GM18907 (cell line): ENCODE results near the gene OSBPL9.
"Not testable (repeated sequence)": the region's sequence is repeated elsewhere in the genome, so short reads cannot be mapped to it uniquely, and the experiment has no call there.

Experiments
- ATAC-seq: cut with Tn5 transposase; IDR thresholded peaks from one replicate; pipeline ENCODE4 v1.9.1; 2021; ENCODE audit warnings: mild to moderate bottlenecking, moderate library complexity; ENCODE audit not compliant: unreplicated experiment

Gene OSBPL9

DNA sequence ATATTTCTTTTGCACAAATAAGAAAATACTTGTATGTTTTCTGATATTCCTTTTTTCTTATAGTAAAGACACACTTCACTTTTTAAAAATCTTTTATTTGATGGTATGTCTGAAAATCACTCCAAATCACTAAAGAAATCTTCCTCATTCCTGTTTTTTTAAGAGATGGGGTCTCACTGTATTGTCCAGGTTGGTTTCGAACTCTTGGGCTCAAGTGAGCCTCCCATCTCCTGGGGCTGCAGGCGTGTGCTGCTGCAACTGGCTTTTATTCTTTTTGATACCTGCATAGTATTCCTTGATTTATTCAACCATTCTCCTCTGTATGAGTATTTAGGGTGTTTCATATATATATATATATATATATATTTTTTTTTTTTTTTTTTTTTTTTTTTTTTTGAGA lies 88.1 kb downstream of the OSBPL9 start:
- ATAC-seq = no peak

- no peak for ATAC-seq
Observed at GRCh38 chr1:51708911-51709760, 92.2 kb downstream of the OSBPL9 start.

DNA sequence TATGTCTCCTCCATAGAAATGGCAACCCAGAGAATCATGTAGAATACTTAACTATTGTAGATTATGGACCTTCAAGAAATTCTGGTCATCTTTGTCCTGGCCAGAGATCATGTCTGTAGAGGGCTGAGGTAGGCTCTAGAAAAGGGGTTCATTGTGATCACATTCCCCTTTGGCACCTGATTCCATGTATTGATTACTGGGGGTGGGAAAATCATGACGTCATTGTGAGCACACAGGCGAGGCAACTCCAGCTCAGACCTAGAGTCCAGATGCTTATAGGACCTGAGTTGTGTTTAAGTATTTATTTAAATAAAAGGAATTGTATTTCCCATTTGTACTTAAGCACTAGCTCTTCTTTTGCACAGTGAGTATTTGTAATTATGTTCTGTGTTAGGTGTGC lies 93.1 kb downstream of the OSBPL9 start:
- ATAC-seq = no peak

DNA sequence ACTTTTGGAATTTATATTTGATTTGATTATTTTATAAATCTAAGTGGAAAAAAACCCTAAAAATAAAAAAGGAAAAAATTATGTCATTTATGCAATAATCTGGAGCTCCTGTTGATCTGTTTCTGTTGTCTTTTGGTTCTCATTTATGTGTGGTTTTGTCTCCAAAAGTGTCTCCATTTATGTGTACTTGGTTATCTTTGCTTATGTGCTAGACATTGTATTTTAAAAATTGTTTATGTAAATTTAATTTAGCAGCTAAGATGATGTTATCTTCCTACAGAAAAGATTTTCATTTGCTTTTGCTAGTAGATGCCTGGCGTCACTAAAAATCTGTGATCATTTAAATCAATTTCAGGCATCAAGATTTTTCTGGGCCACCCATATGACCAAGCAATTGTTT lies 95.7 kb downstream of the OSBPL9 start:
- no peak for ATAC-seq

GRCh38 chr1:51714374-51715019 lies 97.6 kb downstream of the OSBPL9 start:
- no peak for ATAC-seq

DNA sequence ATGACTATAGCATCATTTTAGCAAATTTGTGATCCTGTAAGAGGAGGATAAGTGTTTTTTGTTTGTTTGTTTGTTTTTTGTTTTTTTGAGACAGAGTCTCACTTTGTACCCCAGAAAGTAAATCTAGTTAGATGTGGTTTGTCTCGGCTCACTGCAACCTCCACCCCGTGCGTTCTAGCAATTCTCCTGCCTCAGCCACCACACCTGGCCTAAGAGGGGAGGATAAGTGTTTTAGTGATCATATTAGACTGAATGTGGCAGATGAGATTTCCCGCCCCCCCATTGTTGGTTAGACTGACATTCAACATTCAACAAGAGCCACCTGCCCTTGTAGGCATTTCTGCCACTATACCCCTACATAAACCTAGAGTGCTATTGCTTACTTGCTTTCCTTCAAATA lies 98.5 kb downstream of the OSBPL9 start:
- peak; percentile 56 for ATAC-seq

- no peak for ATAC-seq
Observed at GRCh38 chr1:51716746-51717145, 99.9 kb downstream of the OSBPL9 start.

GRCh38 chr1:51717842-51718241 lies 101.0 kb downstream of the OSBPL9 start:
- ATAC-seq = no peak

- no peak for ATAC-seq
Observed at GRCh38 chr1:51719146-51719545, 102.3 kb downstream of the OSBPL9 start.

DNA sequence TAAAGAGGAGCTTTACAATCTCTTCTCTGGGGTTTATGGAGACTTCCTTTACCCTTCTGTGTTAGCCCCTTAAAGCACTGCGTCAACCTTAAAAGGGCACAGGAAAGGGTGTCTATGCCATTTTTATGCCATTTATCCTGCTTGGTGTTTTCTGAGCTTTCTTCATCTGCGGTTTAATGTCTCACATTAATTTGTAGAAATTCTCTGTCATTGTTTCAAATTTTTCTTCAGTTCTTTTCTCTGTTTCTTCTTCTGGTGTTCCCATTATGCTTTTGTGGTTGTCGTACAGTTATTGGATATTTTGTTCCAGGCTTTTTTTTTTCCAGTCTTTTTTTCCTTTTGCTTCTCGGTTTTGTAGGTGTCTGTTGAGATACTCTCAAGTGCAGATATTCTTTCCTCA lies 107.9 kb downstream of the OSBPL9 start:
- ATAC-seq = no peak

DNA sequence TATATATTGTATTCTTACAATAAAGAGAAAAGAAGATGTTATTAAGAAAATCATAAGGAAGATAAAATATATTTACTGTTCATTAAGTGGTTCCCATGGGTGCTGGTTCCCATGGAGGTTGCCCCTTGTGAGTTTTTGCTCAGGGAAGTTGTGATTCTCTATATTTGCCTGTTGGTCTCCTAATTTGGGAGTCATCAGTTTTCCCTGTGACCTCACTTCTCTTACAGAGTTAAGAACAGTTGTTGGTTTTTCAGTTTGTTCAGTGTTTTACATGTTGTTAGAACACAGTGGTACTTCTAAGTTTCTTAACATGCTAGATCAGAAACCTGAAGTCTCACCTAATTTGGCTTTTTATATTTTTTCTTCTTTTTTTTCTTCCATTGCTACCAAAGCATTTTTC lies 109.2 kb downstream of the OSBPL9 start:
- no peak for ATAC-seq

DNA sequence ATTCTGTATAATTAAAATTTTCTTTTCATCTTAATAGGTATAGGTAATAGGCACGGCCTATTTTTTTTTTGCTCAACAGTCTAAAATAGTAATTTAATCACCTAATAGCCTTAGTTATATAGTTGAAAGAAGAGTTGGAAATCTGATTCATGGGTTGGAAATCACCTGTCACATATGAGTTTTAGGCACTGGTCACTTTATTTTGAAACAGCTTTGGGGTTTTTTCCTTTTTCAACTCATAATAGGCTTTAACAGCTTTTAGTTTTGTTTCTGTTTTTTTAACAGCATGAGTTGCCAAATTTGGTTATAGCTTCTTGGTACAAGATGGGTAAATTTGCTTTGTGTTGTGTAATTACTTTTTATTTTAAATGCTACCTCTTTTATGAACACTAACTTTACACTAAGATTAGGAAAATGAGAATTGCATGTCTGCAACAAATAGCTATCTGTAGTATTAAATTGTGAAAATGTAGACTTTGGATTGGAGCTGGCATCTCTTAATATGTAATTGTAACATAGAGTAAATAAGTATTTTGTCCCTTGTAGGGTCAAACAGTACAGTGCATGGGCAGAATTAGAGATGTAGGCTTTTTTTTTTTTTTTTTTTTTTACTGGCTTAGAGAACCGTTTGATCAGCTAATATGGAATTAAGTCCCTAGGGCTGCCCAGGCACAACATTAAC lies 109.8 kb downstream of the OSBPL9 start:
- ATAC-seq = no peak

DNA sequence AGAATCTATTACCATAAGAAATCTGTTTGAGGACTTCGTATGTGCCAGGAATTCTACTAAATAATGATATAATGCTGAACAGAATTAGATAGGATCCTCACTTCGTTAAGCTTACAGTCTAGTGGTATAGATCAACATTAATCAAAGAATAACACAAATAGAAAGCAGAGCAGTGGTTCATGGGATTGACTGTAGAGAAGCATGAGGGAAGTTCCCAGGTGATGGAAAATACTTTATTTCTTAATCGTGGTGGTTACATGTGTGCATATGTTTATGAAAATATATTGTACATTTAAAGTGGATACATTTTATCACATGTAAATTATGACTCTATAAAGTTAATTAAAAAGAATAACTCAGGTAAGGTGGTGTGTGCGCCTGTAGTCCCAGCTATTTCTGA lies 110.5 kb downstream of the OSBPL9 start:
- ATAC-seq = no peak

- no peak for ATAC-seq
Observed at GRCh38 chr1:51728611-51729155, 111.8 kb downstream of the OSBPL9 start.

- ATAC-seq = peak; percentile 94
Observed at GRCh38 chr1:51729156-51729823, 112.4 kb downstream of the OSBPL9 start.

DNA sequence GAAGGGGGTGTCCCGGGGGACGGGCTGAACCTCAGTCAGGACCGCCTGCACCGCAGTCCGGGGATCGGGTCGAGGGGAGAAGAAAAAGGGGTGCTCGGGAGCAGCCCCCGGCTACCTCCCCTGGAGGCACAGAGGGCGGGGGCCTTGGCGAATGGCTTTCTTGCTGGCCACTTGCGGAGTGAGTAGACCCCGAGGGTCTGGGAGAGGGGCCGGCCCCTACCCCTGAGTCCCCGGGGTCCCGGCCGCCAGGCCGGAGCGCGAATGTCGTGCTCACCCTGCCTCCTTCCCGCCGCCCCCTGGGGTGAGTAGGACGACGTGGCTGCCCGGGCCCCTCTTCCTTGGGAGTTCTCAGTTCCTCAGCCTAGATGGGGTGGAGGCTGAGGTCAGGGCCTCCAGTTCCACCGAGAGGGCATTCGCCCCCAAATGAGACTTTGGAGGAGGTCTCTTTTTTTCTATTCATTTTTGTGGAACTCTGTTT lies 113.0 kb downstream of the OSBPL9 start:
- ATAC-seq = peak; percentile 32

- no peak for ATAC-seq
Observed at GRCh38 chr1:51731998-51732397, 115.1 kb downstream of the OSBPL9 start.

DNA sequence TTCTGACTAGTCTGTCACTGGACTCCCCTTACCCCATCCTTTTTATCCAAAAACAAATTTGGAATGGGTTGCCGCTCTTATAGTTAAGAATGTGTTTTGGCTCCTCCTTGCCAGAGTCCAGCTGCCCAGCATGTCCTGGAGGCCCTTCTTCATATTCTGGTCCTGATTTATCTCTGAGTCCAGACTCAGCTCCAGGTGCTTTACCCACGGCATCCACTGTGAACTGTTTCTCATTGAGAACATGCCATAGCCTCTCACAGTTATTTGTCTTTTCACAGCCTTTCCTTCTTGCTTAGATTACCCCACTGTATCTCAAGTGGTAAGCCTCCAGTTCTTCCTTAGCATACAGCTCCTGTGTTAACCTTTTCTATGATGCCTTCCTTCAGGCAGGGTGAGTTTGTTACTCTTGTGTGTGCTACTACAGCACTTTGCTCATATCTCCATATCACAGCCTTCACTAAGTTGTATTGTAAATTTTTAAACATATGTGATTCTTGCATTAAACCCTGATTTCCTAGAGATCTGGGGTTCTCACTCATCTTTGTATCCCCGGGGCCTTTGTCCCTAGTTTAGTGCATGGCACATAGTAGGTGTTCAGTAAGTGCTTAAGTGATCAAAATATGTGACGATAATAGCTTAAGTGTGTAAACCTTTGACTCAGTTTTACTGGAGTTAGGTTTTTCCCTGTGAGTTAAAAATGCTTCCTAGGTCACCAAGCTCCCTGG lies 116.0 kb downstream of the OSBPL9 start:
- no peak for ATAC-seq

- ATAC-seq = not testable (repeated sequence)
Observed at GRCh38 chr1:51733426-51733774, 116.5 kb downstream of the OSBPL9 start.

DNA sequence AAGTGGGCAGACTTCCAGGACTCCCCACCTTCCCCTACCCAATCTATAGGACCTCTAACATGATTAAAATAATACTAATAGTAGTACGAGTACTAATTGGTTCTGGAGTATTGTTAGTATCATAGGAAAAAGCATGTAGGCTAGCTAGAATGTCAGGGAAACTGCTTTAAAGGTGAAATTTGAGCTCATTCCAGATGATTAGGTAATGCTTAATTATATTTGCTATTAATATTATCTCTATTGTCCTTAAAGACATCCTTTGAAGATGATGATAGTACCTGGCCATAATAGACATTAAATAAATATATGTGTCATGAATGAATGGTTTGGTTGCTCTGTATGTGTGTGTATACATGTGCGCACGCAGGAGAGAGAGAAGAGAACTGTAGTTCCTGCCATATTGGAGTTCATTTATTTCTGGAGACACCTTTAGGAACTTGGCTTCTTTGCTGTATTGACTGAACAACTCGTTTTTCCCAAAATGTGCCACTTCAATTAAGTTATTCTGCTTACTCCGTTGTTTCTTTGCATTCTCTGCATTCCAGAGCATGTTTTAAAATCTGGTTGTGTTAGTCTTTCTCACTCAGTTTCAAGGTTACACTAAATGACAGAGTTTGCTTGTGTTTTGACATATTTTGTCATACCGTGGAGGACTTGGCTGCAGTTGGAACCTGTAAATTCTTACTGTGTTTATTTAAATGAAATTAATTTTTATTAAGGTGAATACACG lies 117.1 kb downstream of the OSBPL9 start:
- ATAC-seq = no peak
